GM21717 (cell line): ENCODE data around the gene GPC2.
"Not testable (repeated sequence)": the region's sequence is repeated elsewhere in the genome, so short reads cannot be mapped to it uniquely, and the experiment has no call there.

Experiments used
- ATAC-seq: cut with Tn5 transposase; IDR thresholded peaks from one replicate; pipeline ENCODE4 v1.9.1; 2021; ENCODE audit warnings: mild to moderate bottlenecking, moderate library complexity; ENCODE audit not compliant: unreplicated experiment

GPC2 gene

GRCh38 chr7:100153708-100154535 is 23.3 kb downstream of the GPC2 start:
- no peak for ATAC-seq

DNA sequence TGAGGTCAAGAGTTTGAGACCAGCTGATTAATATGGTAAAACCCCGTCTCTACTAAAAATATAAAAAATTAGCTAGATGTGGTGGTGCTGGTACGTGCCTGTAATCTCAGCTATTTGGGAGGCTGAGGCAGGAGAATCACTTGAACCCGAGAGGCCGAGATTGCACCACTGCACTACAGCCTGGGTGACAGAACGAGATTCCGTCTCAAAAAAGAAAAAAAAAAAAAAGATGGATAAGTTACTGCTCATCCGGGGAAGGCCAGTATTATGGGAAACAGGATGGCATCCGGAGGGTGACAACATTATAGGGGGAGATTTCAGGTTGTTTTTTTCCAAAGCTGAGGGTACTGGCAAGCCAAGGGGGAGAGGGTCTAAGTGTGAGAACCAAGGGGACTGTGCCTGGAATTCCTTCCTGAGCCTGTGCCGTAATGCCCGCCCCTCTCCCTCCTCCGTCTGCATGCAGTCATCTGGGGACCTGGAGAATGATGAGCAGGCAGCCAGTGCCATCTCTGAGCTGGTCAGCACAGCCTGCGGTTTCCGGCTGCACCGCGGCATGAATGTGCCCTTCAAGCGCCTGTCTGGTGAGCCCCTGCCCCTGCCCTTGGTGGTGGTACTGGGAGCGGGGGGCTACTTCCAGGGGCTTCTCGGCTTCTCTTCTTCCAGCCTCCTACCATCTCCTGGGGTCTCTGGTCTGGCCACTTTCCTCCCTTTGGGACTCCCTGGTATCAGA is 24.1 kb downstream of the GPC2 start:
- ATAC-seq: no peak

- no peak for ATAC-seq
Observed at GRCh38 chr7:100152404-100152803, 24.8 kb downstream of the GPC2 start.

DNA sequence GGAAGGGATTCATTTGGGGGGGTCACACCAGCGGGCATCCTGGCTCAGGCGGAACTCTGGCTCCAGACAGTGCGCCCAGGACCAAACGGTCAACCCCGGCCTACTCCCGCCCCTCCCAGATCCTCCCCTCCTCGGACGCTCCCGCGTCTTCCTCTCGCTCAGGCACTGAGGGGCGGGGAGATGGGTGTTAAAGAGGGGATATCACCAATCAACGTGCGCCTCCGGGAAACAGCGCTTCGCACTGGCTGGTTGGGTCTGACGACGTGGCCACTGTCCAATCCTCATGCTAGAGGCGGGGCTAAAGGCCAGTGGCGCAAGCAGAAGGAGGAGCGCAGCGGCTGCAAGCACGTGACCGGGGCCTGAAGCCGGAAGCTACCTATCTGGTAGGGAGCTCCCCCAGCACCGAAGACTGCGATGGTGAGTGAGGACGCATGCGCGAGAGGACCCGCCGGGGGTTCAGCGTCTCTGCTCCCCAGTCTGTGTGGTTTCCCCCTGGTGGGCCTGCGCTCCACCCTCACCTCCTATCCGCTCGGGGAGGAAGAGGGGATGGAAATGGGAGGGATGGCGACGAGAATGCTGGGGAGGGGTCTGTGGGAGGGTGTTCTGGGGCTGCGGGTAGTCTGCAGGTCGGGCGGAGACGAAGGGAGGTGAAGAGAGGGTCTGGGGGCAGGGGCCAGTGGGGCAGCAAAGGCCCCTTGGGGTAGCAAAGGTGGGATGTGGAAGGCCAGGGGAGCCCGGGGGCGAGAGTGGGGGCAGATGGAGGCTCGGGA is 28.4 kb downstream of the GPC2 start, which contains the start of gene LAMTOR4:
TSS of gene LAMTOR4 (plus strand) at position 360 of the 770 bp plus-strand sequence. CDS start at position 415, 55 bp downstream.
- ATAC-seq: peak; percentile 96

DNA sequence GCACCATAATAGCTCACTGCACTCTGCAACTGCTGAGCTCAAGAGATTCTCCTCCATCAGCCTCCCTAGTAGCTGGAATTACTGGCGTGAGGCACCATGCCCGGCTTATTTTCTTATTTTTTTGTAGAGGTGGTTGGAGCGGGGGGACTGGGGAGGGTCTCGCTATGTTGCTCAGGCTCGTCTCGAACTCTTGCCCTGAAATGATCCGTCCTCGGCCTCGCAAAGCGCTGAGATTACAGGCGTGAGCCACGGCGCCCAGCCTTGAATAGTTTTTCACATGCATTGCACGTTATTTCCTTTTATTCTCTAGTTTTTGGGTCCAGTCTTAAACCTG is 29.0 kb downstream of the GPC2 start:
- ATAC-seq: no peak

GRCh38 chr7:100147278-100147677 is 29.9 kb downstream of the GPC2 start:
- no peak for ATAC-seq

DNA sequence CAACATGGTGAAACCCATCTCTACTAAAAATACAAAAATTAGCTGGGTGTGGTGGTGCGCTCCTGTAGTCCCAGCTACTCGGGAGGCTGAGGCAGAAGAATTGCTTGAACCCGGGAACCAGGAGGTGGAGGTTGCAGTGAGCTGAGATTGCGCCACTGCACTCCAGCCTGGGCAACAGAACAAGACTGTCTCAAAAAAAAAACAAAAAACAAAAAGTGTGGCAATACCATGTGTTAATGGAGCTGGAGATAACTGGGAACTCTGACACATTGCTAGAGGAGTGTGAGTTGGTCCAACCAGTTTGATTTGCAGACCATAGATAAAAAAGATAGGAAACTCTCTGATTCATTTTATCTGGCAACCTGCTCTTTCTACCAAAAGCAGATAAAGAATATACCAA is 30.8 kb downstream of the GPC2 start:
- ATAC-seq: not testable (repeated sequence)

- ATAC-seq: no peak
Observed at GRCh38 chr7:100142461-100142860, 34.7 kb downstream of the GPC2 start.

DNA sequence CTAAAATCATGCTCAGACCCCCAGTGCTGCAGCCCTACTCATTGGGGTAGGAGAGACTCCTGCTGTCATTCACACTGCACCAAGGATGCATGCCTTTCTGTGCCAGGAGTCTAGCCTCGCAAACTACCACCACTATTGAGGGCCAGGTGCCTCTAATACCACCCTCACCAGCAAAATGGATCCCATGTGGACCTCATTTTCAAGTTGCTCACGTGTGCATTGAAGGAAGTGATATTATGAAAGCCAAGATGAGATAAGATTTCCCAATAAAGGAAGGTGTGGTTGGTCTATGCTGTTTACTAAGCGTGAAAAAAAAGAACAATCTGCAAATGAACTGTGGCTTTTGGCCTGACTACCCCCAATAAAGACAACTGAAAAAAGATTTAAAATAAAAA is 35.6 kb downstream of the GPC2 start:
- ATAC-seq: no peak

DNA sequence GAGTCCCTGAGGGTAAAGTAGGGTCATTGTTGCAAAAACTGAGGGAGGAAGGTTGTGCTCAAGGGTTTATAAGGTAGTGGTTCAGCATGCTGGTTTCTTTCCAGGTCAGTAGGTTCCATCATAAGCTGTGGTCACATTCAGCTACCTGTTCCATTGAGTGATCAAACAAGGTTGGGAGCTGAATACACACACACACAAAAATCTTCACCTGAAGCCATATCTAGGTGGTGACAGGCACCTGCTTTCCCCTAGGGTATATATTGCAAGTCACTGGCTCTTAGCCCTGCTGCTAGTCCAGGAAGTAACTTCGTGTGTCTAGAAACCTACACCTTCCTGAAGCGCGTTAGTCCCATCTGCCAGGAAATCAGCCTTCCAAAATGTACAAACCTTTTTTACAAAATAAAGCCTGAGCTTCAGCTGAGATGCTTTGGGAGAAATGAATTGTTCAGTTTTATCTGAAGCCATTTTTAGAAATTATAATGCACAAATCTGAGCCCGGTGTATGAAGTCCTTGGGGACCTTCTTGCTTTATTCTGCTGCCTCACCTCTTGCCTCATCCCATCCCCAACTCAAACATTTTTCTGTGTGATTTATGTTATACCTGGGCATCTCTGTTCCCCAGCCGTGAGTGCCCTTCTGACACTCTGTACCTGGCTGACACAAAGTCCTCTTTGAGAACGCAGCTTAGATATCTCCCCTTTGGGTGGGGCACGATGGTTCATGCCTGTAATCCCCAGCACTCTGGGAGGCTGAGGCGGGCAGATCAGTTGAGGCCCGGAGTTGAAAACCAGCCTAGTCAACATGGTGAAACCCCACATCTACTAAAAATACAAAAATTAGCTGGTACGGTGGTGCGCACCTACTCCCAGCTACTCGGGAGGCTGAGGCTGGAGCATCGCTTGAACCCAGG is 39.1 kb downstream of the GPC2 start:
- ATAC-seq: no peak

DNA sequence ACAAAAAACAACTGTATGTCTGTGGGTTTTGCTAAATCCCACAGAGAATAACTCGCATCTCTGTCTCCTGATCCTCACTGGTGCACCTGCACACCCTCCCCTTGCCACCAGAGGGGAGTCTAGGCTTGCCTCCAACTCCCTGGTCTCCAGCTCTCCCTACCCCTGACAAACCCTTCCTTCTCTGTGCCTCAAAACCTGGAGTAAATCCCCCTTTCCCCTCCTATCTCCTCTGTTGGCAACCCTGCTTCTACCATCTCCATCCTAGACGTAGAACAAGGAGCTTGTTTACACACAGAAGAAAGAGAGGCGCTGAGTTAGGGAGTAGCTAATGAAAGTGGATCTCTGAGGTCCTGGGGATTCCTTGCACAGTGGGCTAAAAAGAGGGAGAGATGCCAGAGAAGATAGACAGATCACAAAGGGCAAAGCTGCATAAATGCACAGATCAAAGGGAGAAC is 44.5 kb downstream of the GPC2 start:
- peak; percentile 67 for ATAC-seq

- ATAC-seq: no peak
Observed at GRCh38 chr7:100132126-100132525, 45.1 kb downstream of the GPC2 start.

DNA sequence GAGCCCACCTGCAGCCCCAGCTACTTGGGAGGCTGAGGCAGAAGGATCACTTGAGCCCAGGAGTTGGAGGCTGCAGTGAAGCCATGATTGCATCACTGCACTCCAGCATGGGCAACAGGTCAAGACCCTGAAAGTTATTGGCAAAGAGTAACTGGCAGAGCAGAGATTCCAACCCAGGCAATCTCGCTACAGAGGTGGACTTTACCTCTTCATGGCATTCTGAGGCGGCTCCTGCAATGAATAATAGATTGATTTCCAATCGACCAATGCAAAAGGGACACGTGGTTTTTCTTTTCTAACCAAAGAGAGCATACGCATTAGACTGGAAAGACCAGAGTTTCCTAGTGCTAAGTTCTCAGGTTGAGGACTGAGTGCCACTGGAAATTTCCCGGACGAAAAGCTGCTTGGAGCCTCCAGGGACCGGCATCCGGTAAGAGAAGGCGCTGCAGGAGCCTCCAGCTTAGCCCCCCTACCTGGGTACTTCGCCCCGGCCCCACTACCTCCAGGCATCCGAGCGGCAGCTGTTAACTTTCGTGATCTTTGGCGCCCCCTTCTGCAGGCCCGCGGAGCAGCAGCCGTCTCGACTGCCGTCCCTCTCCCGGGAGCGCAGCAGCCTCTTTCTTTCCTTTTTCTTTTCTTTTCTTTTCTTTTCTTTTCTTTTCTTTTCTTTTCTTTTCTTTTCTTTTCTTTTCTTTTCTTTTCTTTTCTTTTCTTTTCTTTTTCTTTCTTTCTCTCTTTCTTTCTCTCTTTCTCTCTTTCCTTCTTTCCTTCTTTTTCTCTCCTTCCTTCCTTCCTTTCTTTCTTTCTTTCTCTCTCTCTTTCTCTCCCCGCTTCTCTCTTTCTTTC is 46.4 kb downstream of the GPC2 start:
- ATAC-seq: no peak

DNA sequence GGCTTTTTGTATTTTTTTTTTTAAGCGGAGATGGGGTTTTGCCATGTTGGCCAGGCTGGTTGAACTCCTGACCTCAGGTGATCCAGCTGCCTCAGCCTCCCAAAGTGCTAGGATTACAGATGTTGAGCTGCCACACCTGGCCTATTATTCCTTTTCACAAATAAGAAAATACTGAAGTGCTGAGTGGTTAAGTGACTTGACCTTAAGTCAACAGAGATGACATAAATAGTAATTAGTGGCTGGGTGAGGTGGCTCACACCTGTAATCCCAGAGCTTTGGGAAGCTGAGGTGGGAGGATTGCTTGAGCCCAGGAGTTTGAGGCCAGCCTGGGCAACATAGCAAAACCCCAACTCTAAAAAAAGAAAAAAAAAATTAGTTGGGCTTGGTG is 47.0 kb downstream of the GPC2 start:
- ATAC-seq: not testable (repeated sequence)

DNA sequence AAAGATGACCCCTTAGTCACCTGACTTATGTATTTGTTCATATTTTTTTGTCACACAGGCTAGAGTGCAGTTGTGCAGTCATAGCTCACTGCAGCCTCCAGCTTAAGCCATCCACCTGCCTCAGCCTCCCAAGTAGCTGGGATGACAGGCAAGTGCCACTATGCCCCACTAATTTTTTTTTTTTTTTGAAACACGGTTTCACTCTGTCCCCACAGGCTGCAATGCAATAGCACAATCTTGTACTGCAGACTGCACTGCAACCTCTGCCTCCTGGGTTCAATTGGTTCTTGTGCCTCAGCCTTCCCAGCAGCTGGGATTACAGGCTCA is 48.6 kb downstream of the GPC2 start:
- no peak for ATAC-seq

GRCh38 chr7:100127866-100128636 is 49.1 kb downstream of the GPC2 start:
- ATAC-seq: no peak

DNA sequence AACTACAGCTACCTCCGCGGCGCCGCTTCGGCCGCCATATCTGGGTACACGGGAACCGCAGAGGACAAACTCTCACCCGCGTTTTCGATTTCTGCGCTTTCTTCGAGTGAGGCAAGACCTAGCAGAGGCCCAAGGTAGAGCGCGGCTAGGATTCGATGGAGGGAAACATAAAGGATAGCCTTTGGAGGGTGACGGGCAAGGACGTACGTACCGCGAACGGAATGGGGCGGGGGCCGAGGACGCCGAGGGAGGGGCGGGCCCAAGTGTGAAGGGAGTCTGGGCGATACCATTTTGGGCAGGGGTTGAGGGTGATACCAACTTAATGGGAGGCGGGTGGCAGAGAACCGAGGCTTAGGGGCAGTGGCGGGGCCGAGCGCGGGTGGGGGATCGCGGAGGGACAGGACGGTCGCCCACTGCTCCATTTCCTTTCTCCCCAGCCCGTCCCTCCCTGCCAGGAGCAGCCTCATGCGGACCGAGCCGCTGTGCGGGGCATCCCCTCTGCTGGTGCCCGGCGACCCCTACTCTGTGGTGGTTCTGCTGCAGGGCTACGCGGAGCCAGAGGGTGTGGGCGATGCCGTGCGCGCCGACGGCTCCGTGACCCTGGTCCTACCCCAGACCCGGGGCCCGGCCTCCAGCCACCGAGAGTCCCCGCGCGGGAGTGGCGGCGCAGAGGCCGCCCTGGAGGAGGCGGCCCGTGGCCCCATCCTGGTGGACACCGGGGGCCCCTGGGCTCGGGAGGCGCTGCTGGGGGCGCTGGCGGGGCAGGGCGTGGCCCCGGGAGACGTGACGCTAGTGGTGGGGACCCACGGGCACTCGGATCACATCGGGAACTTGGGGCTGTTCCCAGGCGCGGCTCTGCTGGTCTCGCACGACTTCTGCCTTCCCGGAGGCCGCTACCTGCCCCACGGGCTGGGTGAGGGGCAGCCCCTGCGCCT is 50.0 kb downstream of the GPC2 start, which contains the start of gene MBLAC1:
TSS of gene MBLAC1 (plus strand) at position 37 of the 935 bp plus-strand sequence. CDS start at position 466, 429 bp downstream.
- peak; percentile 69 for ATAC-seq
